ENCODE data around the gene MMP24. TPM values are rescaled to one million over a fixed set of nuclear protein-coding genes. Genes with fewer than 3 reads are reported as not detected.
"Not testable (repeated sequence)": the region's sequence is repeated elsewhere in the genome, so short reads cannot be mapped to it uniquely, and the experiment has no call there.

Gene MMP24
- total RNA-seq, 1 donor from 2014 or later: not detected

DNA sequence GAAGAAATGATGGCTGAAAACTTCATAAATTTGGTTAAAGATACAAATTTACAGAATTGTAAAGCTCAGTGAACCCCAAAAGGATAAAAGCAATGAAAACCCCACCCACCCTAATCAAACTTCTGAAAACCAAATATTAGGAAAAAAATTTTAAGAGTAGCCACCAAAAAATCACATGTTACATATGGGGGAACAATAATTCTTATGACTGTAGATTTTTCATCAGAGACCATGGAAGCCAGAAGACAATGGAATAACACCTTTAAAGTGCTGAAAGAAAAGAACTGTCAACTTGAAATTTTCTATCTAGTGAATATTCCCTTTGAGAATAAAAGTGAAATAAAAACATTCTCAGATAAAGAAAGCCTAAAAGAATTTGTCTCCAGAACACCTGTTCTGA is 30.2 kb upstream of the MMP24 start:
- H3K4me3 ChIP-seq: no peak overlapping the region

DNA sequence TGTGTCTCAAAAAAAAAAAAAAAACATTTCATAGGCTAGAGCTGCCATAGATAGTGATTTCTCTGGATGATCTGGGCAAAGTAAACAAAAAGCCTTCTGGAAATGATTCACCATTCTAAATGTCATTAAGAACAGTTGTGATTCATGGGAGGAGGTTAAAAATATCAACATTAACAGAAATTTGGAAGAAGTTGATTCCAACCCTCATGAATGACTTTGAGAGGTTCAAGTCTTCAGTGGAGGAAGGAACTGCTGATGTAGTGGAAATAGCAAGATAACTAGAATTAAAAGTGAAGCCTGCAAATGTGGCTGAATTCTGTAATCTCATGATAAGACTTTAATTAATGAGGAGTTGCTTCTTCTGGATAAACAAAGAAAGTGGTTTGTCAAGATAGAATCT is 26.8 kb upstream of the MMP24 start:
- Histone ChIP-seq H3K9me3 (peaks cover 3 to 13% of the 10 kb centered on the region in 2 donors), H3K36me3 (peaks cover 0 to 12% of the 10 kb centered on the region in 2 donors), H3K4me1 (no peaks in the 10 kb centered on the region), H3K27me3 (no peaks in the 10 kb centered on the region), H3K4me3 (no peak overlapping the region), H3K27ac (no peak overlapping the region)
- TF ChIP-seq, protein P1, sequence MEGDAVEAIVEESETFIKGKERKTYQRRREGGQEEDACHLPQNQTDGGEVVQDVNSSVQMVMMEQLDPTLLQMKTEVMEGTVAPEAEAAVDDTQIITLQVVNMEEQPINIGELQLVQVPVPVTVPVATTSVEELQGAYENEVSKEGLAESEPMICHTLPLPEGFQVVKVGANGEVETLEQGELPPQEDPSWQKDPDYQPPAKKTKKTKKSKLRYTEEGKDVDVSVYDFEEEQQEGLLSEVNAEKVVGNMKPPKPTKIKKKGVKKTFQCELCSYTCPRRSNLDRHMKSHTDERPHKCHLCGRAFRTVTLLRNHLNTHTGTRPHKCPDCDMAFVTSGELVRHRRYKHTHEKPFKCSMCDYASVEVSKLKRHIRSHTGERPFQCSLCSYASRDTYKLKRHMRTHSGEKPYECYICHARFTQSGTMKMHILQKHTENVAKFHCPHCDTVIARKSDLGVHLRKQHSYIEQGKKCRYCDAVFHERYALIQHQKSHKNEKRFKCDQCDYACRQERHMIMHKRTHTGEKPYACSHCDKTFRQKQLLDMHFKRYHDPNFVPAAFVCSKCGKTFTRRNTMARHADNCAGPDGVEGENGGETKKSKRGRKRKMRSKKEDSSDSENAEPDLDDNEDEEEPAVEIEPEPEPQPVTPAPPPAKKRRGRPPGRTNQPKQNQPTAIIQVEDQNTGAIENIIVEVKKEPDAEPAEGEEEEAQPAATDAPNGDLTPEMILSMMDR (IDR thresholded peaks at IDR 0.05): no peak
- intact Hi-C loops (cut with DNase I): loop anchor here (10.0 kb wide), 1 partner anchor 355 kb away; no protein-coding TSS in a partner anchor
- no peak for DNase-seq (ENCODE audit: low spot score in 2 of 2)

More for the DNA sequence above, 30.2 kb upstream of the MMP24 start:
- no peaks in the 10 kb centered on the region for H3K4me1 ChIP-seq
- H3K27me3 ChIP-seq: no peaks in the 10 kb centered on the region
- TF ChIP-seq, protein P1 (IDR thresholded peaks at IDR 0.05): no peak
- peaks cover 3 to 8% of the 10 kb centered on the region in 2 donors for H3K9me3 ChIP-seq
- no peak for DNase-seq (ENCODE audit: low spot score in 2 of 2)
- peaks cover 0 to 12% of the 10 kb centered on the region in 2 donors for H3K36me3 ChIP-seq
- intact Hi-C loops (cut with DNase I): no loop called here
- no peak overlapping the region for H3K27ac ChIP-seq

DNA sequence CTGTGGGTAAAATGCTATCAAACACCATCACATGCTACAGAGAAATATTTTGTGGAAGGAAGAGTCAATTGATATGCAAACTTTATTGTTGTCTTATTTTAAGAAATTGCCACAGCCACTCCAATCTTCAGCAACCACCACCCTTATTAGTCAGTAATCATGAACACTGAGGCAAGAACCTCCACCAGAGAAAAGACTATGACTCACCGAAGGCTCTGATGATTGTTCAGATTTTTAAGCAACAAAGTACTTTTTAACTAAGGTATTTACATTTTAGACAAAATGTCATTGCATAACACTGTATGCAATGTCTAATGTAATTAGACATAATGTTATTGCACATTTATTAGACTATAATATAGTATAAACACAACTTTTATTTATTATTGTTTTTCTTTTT is 26.2 kb upstream of the MMP24 start:
- TF ChIP-seq, protein P1 (IDR thresholded peaks at IDR 0.05): no peak
- Histone ChIP-seq H3K27me3 (no peaks in the 10 kb centered on the region), H3K4me1 (no peaks in the 10 kb centered on the region), H3K27ac (no peak overlapping the region), H3K36me3 (peaks cover 0 to 12% of the 10 kb centered on the region in 2 donors), H3K9me3 (peaks cover 3 to 13% of the 10 kb centered on the region in 2 donors), H3K4me3 (no peak overlapping the region)
- DNase-seq (ENCODE audit: low spot score in 2 of 2): no peak
- intact Hi-C loops (cut with DNase I): loop anchor here (10.0 kb wide), 1 partner anchor 355 kb away; no protein-coding TSS in a partner anchor

DNA sequence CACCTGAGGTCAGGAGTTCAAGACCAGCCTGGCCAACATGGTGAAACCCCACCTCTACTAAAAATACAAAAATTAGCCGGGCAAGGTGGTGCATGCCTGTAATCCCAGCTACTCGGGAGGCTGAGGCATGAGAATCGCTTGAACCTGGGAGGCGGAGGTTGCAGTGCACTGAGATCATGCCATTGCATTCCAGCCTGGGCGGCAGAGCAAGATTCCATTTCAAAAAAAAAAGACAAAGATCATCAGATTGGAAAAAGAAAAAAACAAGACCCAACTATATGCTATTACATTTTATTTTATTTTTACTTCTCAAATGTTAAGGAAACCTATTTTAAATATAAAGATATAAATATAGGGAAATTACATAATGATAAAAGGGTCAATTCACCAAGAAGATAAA is 25.0 kb upstream of the MMP24 start:
- Histone ChIP-seq H3K36me3 (peaks cover 0 to 12% of the 10 kb centered on the region in 2 donors), H3K9me3 (peaks cover 3 to 13% of the 10 kb centered on the region in 2 donors)
- H3K27me3 ChIP-seq; H3K4me3 ChIP-seq; H3K27ac ChIP-seq; H3K4me1 ChIP-seq; DNase-seq (ENCODE audit: low spot score in 2 of 2): not testable (repeated sequence)
- intact Hi-C loops (cut with DNase I): loop anchor here (10.0 kb wide), 1 partner anchor 357 kb away; no protein-coding TSS in a partner anchor

DNA sequence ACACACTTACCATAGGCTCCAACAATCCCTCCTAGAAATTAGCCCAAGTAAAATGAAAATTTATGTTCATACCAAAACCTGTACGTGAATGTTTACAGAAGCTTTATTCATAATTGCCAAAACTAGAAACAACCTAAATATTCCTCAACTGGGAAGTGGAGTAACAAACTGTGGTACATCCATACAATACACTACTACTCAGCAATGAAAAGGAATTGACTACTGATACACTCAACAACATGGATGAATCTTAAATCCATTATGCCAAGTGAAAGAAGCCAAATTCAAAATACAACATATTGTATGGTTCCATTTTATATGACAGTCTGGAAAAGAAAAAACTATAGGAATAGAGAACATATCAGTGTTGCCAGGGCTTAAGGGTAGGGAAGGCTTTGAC is 19.7 kb upstream of the MMP24 start:
- no peak for DNase-seq (ENCODE audit: low spot score in 2 of 2)
- TF ChIP-seq, protein P1 (IDR thresholded peaks at IDR 0.05): no peak
- Histone ChIP-seq H3K27me3 (no peaks in the 10 kb centered on the region), H3K4me3 (no peak overlapping the region), H3K9me3 (peaks cover 0 to 5% of the 10 kb centered on the region in 2 donors), H3K27ac (no peak overlapping the region), H3K4me1 (peaks cover 0 to 4% of the 10 kb centered on the region in 2 donors), H3K36me3 (peaks cover 0 to 9% of the 10 kb centered on the region in 2 donors)
- intact Hi-C loops (cut with DNase I): loop anchor here (5.0 to 10.0 kb wide), 2 partner anchors 60 to 362 kb away; no protein-coding TSS in a partner anchor

DNA sequence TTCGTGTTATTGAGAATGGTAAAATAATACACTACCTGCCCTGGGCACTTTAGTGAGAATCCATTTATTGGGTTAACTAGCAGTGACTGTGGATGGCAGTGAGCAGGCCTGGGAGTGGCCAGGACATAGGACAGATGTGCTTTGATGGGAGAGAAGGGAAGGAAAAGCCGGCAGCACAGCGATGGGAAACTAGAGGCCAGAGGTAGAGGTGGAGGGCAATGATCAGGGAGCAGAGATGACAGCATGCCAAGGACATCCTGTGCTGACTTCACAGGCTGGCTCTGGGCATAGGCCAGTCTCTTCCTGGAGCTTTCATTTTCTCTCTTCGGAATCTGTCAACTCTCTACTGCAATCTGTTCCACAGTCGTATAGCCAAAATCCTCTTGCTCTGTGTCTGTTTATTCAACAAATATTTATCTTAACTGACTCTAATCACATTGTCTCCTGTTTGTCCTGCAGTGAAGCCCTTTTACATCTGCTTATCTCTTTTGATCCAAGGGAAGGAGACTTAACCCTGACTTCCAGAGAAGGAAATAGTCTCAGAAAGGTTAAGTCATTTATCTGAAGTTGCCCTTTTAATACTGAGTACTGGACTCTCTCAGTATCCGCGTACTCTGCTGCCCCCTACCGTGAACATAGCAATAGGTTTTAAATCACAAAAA is 18.4 kb upstream of the MMP24 start:
- intact Hi-C loops (cut with DNase I): loop anchor here (1.0 to 10.0 kb wide), 4 partner anchors 59 to 363 kb away; no protein-coding TSS in a partner anchor
- Histone ChIP-seq H3K4me3 (peak overlapping the region in 1 of 2 donors; percentile 42), H3K4me1 (peaks cover 0 to 4% of the 10 kb centered on the region in 2 donors), H3K27ac (peak overlapping the region; percentile 77 to 79), H3K9me3 (peaks cover 0 to 5% of the 10 kb centered on the region in 2 donors), H3K36me3 (peaks cover 0 to 12% of the 10 kb centered on the region in 2 donors), H3K27me3 (no peaks in the 10 kb centered on the region)
- peak in 1 of 2 donors; percentile 89 for DNase-seq (ENCODE audit: low spot score in 2 of 2)
- TF ChIP-seq, protein P1 (IDR thresholded peaks at IDR 0.05): peak; percentile 60 to 87 (median 79)

All from ascending aorta (tissue), 2 donors.